HFF-Myc (cell line): ENCODE results near the gene CHRNA9.

Experiments used
- DNase-seq: peaks from one replicate; pipeline ENCODE4 v3.0.0-alpha.2; 2011; ENCODE audit warnings: low read depth; ENCODE audit errors: extremely low read depth
- H3K4me3 ChIP-seq: replicated peaks from 2 replicates; pipeline ENCODE4 v1.5.1; 2011; ENCODE audit warnings: low read depth, mild to moderate bottlenecking, control low read depth, low read length
- CTCF ChIP-seq: IDR thresholded peaks from 2 replicates; pipeline ENCODE4 v1.5.1; 2012; ENCODE audit warnings: mild to moderate bottlenecking, low read depth, low read length, control low read depth; ENCODE audit errors: missing control alignments

The CHRNA9 gene

GRCh38 chr4:40328383-40328782 is 6.8 kb upstream of the CHRNA9 start:
- no peak overlapping the region for H3K4me3 ChIP-seq
- no peak for DNase-seq
- TF ChIP-seq CTCF = no peak

GRCh38 chr4:40329805-40330204 is 5.3 kb upstream of the CHRNA9 start:
- TF ChIP-seq CTCF = no peak
- no peak overlapping the region for H3K4me3 ChIP-seq
- DNase-seq = no peak

GRCh38 chr4:40330536-40330935 is 4.6 kb upstream of the CHRNA9 start:
- no peak for DNase-seq
- H3K4me3 ChIP-seq = no peak overlapping the region
- TF ChIP-seq CTCF = no peak

- no peak for TF ChIP-seq CTCF
- DNase-seq = no peak
These were observed 3.9 kb upstream of the CHRNA9 start for GRCh38 chr4:40331101-40331745.

GRCh38 chr4:40331961-40332360 is 3.2 kb upstream of the CHRNA9 start:
- DNase-seq = no peak
- TF ChIP-seq CTCF = no peak
- H3K4me3 ChIP-seq = no peak overlapping the region

More at GRCh38 chr4:40331101-40331745, 3.9 kb upstream of the CHRNA9 start:
- no peak overlapping the region for H3K4me3 ChIP-seq

- H3K4me3 ChIP-seq = no peak overlapping the region
- DNase-seq = peak; percentile 56
- no peak for TF ChIP-seq CTCF
These were observed 1.2 kb upstream of the CHRNA9 start for GRCh38 chr4:40333921-40334352.

- H3K4me3 ChIP-seq = no peak overlapping the region
These were observed 377 bp downstream of the CHRNA9 start for GRCh38 chr4:40335525-40335894.

More at GRCh38 chr4:40335525-40335894, 377 bp downstream of the CHRNA9 start:
- TF ChIP-seq CTCF = no peak
- DNase-seq = no peak
